Measurements from ENCODE around the gene SOS2. TPM values are rescaled to one million over a fixed set of nuclear protein-coding genes. Genes with fewer than 3 reads are reported as not detected.
"Not testable (repeated sequence)": the region's sequence is repeated elsewhere in the genome, so short reads cannot be mapped to it uniquely, and the experiment has no call there.

Gene SOS2
- total RNA-seq, 2 donors from 2014 or later, result 38.7 to 40.2 TPM

GRCh38 chr14:50085570-50086320 is 145.6 kb downstream of the SOS2 start:
- no peak for ATAC-seq (ENCODE audit: insufficient number of reproducible peaks, low FRiP score, low read depth)
- Histone ChIP-seq H3K9me3 (no peaks in the 10 kb centered on the region), H3K27me3 (replicated peaks; ENCODE audit: insufficient read depth) (no peaks in the 10 kb centered on the region), H3K27ac (no peak overlapping the region), H3K4me1 (ENCODE audit: control insufficient read depth in 1 of 2, low read depth in 2 of 2) (no peaks in the 10 kb centered on the region), H3K4me3 (no peak overlapping the region), H3K36me3 (no peaks in the 10 kb centered on the region)
- TF ChIP-seq, protein P1, sequence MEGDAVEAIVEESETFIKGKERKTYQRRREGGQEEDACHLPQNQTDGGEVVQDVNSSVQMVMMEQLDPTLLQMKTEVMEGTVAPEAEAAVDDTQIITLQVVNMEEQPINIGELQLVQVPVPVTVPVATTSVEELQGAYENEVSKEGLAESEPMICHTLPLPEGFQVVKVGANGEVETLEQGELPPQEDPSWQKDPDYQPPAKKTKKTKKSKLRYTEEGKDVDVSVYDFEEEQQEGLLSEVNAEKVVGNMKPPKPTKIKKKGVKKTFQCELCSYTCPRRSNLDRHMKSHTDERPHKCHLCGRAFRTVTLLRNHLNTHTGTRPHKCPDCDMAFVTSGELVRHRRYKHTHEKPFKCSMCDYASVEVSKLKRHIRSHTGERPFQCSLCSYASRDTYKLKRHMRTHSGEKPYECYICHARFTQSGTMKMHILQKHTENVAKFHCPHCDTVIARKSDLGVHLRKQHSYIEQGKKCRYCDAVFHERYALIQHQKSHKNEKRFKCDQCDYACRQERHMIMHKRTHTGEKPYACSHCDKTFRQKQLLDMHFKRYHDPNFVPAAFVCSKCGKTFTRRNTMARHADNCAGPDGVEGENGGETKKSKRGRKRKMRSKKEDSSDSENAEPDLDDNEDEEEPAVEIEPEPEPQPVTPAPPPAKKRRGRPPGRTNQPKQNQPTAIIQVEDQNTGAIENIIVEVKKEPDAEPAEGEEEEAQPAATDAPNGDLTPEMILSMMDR (IDR thresholded peaks at IDR 0.05), result no peak
- no peak for DNase-seq (ENCODE audit: low spot score)

DNA sequence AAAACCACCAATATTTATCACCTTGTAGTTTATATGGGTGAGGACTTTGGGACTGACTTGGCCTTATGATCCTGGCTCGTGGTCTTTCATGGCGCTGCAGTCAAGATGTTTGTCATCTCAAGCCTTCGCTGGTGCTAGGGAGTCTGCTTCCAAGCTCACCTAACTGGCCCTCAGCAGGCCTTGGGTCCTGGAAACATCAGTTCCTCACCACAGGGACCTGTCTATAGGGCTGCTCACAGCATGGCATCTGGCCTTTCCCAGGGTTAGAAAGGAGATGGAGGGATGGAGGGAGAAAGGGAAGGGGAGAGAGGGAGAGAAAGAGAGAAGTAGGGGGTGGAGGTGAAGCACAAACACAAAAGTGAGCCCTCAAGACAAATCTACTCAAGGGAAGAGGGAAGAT is 146.7 kb downstream of the SOS2 start:
- Histone ChIP-seq H3K36me3 (no peaks in the 10 kb centered on the region), H3K27me3 (replicated peaks; ENCODE audit: insufficient read depth) (no peaks in the 10 kb centered on the region), H3K9me3 (no peaks in the 10 kb centered on the region), H3K27ac (no peak overlapping the region), H3K4me1 (ENCODE audit: control insufficient read depth in 1 of 2, low read depth in 2 of 2) (no peaks in the 10 kb centered on the region), H3K4me3 (no peak overlapping the region)
- ATAC-seq (ENCODE audit: insufficient number of reproducible peaks, low FRiP score, low read depth) (no peak), DNase-seq (ENCODE audit: low spot score) (no peak)
- TF ChIP-seq, protein P1 (IDR thresholded peaks at IDR 0.05), result no peak

GRCh38 chr14:50083467-50084337 is 147.7 kb downstream of the SOS2 start:
- no peak for DNase-seq (ENCODE audit: low spot score)
- ATAC-seq (ENCODE audit: insufficient number of reproducible peaks, low FRiP score, low read depth), result no peak
- Histone ChIP-seq H3K27me3 (replicated peaks; ENCODE audit: insufficient read depth) (no peaks in the 10 kb centered on the region), H3K36me3 (no peaks in the 10 kb centered on the region), H3K4me1 (ENCODE audit: control insufficient read depth in 1 of 2, low read depth in 2 of 2) (no peaks in the 10 kb centered on the region), H3K4me3 (no peak overlapping the region), H3K9me3 (no peaks in the 10 kb centered on the region), H3K27ac (no peak overlapping the region)
- TF ChIP-seq, protein P1 (IDR thresholded peaks at IDR 0.05), result no peak

- no peak for ATAC-seq (ENCODE audit: insufficient number of reproducible peaks, low FRiP score, low read depth)
- no peaks in the 10 kb centered on the region for H3K36me3 ChIP-seq
- no peaks in the 10 kb centered on the region for H3K9me3 ChIP-seq
- TF ChIP-seq, protein P1 (IDR thresholded peaks at IDR 0.05), result no peak
- no peaks in the 10 kb centered on the region for H3K27me3 ChIP-seq (replicated peaks; ENCODE audit: insufficient read depth)
- no peak overlapping the region for H3K4me3 ChIP-seq
- no peaks in the 10 kb centered on the region for H3K4me1 ChIP-seq (ENCODE audit: control insufficient read depth in 1 of 2, low read depth in 2 of 2)
- no peak for DNase-seq (ENCODE audit: low spot score)
- H3K27ac ChIP-seq, result no peak overlapping the region
Measured at GRCh38 chr14:50082784-50083466, 148.5 kb downstream of the SOS2 start.

- Histone ChIP-seq H3K36me3 (no peaks in the 10 kb centered on the region), H3K9me3 (no peaks in the 10 kb centered on the region), H3K4me3 (no peak overlapping the region), H3K27me3 (replicated peaks; ENCODE audit: insufficient read depth) (no peaks in the 10 kb centered on the region), H3K27ac (no peak overlapping the region), H3K4me1 (ENCODE audit: control insufficient read depth in 1 of 2, low read depth in 2 of 2) (no peaks in the 10 kb centered on the region)
- ATAC-seq (ENCODE audit: insufficient number of reproducible peaks, low FRiP score, low read depth), result no peak
- TF ChIP-seq, protein P1 (IDR thresholded peaks at IDR 0.05), result no peak
- no peak for DNase-seq (ENCODE audit: low spot score)
Measured at GRCh38 chr14:50082308-50082742, 149.1 kb downstream of the SOS2 start.

- not testable (repeated sequence) for H3K27me3 ChIP-seq (replicated peaks; ENCODE audit: insufficient read depth); ATAC-seq (ENCODE audit: insufficient number of reproducible peaks, low FRiP score, low read depth); H3K4me3 ChIP-seq; H3K36me3 ChIP-seq; DNase-seq (ENCODE audit: low spot score); H3K9me3 ChIP-seq; H3K4me1 ChIP-seq (ENCODE audit: control insufficient read depth in 1 of 2, low read depth in 2 of 2); H3K27ac ChIP-seq
Measured at GRCh38 chr14:50079103-50079502, 152.3 kb downstream of the SOS2 start.

- H3K27ac ChIP-seq; H3K4me1 ChIP-seq (ENCODE audit: control insufficient read depth in 1 of 2, low read depth in 2 of 2); H3K36me3 ChIP-seq; H3K4me3 ChIP-seq; H3K27me3 ChIP-seq (replicated peaks; ENCODE audit: insufficient read depth); DNase-seq (ENCODE audit: low spot score); ATAC-seq (ENCODE audit: insufficient number of reproducible peaks, low FRiP score, low read depth); H3K9me3 ChIP-seq: not testable (repeated sequence)
Measured at GRCh38 chr14:50073663-50074062, 157.7 kb downstream of the SOS2 start.

All from thoracic aorta (tissue), 2 donors.